GF-D8 (cell line): ENCODE data around the gene GRID1.

Source experiments
- DNase-seq: peaks from one replicate; lab custom pipeline; 2025; lab: John Stamatoyannopoulos, UW

GRID1 gene

GRCh38 chr10:86293396-86293791 lies 73.2 kb downstream of the GRID1 start:
- no peak for DNase-seq

- DNase-seq, result no peak
Observed at GRCh38 chr10:86292462-86293395, 73.9 kb downstream of the GRID1 start.

GRCh38 chr10:86291616-86292340 lies 74.8 kb downstream of the GRID1 start:
- no peak for DNase-seq

DNA sequence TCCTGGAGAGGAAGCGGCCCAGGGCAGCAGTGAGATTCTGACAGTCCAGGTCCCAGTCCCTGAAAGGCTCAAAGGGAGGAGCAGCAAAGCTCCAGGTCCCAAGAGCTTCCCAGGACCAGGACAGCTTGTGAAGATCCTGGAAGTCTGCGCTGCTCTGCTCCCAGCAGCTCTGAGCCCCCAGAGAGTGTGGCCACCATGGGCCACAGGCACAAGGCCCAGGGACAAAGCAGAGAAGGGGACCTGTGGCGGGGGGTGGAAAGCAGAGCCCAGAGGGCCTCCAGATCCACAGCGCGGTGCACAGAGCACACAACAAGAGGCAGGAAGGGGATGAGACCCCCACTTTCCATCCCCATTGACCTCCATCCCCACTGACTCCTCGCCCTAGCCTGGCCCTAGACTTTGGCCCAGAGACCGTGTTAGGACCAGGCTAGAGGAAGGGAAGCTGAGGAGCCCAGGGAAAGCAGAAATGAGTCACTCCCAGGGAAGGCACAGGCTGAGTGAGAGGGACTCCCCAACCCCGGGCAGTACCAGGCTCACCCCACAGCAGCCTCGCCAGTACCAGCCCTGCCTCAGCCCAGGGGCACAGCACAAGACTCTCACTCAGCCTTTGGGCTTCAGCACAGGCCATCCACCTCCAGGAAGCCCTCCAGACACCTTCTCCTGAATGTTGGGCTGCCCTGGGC lies 75.5 kb downstream of the GRID1 start:
- no peak for DNase-seq

DNA sequence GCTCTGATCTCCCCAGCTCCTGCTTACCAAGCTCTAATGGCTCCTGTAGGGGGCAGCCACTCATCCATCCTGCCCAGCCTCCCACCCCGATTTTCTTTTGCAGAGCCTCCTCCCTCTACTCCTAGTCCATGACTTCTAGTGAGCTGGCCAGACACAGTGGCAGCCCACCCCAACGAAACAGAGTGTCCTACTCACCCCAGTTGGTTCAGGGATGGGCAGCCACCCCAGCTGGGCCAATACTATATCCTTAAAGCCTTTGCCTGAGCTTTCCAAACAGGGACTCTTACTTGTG lies 77.1 kb downstream of the GRID1 start:
- DNase-seq, result no peak

- DNase-seq, result no peak
Observed at GRCh38 chr10:86288695-86289576, 77.7 kb downstream of the GRID1 start.

- no peak for DNase-seq
Observed at GRCh38 chr10:86287966-86288579, 78.5 kb downstream of the GRID1 start.

GRCh38 chr10:86287110-86287793 lies 79.3 kb downstream of the GRID1 start:
- DNase-seq, result no peak

DNA sequence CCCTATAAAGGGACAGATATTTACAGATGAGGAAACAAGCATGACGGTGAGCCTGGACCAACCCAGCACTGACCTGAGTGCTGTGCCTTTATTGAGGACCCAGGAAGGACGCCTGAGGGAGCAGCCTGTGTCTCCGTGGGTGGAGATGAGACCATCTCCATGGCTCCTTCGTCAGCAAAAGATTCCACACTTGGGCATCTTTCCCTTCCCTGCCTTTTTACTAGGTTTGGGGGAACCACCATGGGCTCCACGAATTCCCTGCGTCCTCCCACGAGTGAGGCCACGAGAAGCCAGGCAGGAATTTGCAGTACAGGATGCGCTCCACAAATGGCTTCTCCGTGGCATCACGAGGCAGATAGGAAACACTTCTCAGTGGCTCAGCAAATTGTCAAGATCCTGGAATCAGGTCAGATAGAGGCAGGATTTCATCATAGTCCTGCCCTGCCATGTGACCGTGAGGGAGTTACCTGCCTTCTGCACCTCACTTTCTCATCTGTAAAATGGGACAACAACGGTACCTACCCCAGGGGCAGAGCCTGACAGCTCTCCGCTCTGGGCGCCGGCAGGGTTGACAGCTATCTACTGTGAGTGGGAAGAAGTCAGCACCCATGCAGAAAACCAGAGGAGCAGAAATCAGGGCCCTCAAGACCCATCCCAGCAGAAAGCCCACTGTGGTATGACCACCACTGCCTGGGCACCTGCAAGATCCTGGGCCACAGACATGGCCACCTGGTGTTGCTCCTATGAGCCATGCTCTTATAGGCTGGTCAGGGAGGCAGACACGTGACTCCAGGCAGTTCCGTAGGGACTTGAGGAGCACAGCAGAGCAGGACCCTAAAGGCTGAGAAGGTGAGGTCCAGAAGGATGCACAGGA lies 80.1 kb downstream of the GRID1 start:
- no peak for DNase-seq

DNA sequence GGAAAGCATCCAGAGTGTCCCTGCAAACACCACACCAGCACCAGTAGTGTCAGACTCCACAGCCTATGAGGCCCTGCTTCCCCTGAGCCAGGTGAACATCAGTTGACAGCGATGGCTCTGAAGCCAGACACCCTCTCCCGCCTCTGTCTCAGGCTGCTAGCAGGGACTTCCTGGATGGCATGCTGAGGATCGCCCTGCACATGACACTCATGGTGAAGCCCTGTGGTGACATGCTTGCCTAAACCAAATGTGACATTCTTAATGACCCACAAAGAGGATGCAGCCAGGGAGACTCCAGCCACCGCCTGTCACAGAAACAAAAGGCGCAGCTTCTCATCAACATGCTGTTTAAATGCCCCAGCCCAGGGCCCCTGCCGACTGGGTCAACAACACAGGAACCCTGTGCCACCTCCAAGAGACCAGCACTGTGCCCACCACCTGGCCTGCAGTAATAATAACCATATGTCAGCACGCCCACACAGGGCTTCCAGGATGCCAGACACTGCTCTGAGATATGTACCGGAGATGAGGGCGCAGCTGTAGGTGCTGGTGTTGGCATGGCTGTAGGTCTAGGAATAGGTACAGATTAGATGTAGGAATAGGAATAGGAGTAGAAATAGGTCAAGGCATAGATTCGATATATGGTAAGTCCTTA lies 81.3 kb downstream of the GRID1 start:
- no peak for DNase-seq

DNA sequence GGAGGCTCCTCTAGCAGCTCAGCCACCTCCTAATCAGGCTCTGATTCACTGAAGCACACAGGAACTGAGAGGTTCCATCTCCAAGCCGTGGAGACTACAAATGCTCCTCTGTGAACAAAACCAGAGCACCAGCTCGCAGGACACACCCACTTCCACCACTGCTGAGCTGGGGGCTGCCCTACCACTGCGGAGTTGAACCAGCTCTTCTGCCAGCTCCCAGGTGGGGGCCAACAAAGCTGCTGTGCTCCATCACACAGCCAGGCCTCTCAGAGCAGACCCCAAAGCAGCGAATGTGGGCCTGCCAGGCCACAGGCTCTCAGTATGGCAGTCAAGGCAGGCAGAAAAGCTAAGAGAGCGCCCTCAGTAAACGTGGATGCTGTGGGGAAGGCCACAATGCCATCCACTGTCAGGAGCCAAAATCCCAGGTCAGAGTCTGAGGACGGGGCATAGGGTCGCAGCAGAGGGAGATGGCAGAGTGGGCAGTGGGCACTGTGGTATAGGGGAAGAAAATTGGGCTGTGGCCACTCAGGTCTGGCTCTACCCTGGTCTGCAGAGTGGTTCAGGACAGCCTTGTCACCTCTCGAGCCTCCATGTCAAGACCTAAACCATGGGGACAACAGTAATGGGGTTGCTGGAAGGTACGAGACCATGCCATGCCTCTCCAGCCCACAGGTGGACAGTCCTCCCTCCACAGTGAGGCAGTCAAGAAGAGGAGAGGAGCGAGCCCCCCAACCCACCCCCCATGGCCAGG lies 82.1 kb downstream of the GRID1 start:
- no peak for DNase-seq

GRCh38 chr10:86283466-86284287 lies 82.9 kb downstream of the GRID1 start:
- DNase-seq, result no peak

GRCh38 chr10:86282664-86283465 lies 83.7 kb downstream of the GRID1 start:
- DNase-seq, result no peak

DNA sequence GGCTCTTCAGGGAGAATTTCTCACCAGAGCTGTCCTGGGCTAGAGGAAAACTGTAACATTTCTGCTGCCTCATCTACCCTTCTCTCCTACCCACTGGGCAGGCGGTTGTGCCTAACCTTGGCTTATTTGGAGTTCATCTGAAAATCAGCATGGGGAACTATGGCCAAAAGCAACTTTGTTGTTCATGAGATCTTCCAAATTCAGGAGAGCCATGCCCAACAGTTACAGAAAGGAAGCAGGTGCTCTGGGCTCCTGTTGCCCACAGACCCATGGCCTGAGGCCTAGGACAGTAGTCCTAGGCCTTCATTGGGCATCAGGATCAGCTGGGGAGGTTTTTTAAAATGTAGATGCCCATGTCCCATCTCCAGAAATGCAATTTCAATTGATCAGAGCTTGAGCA lies 85.2 kb downstream of the GRID1 start:
- DNase-seq, result no peak

DNA sequence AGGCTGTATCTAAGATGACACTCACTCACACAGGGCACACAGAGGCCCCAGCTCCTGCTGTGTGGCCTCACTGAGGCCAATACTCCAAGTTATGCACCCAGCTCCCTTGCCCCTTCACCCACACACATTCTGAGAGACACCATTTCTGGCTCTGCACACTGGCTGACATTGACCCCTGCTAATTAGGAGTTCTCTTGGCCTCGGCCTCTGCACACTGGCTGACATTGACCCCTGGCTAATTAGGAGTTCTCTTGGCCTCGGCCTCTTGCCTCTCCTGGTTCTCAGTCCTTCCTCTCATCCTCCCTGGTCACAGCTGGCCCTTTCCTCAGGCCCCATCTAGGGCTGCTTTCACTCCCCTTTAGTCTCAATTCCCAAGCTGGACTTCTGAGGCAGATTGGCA lies 97.3 kb downstream of the GRID1 start:
- no peak for DNase-seq

- no peak for DNase-seq
Observed at GRCh38 chr10:86267286-86268195, 99.1 kb downstream of the GRID1 start.
